Activated naive CD4-positive, alpha-beta T cell treated with anti-CD3 and anti-CD28 coated beads, Interleukin-2, amount 50 U/mL, for 24 hours (primary cell): Measurements from ENCODE around the gene MYO3B.

Experiments
- H3K27ac Mint-ChIP-seq: one replicate; pipeline ENCODE4 v1.8.0; 2021; ENCODE audit warnings: mild to moderate bottlenecking, mixed read lengths
- H3K27me3 Mint-ChIP-seq: one replicate; pipeline ENCODE4 v1.8.0; 2021; ENCODE audit warnings: mixed read lengths
- H3K36me3 Mint-ChIP-seq: one replicate; pipeline ENCODE4 v1.8.0; 2021; ENCODE audit warnings: mixed read lengths
- H3K4me1 Mint-ChIP-seq: one replicate; pipeline ENCODE4 v1.8.0; 2021; ENCODE audit warnings: mixed read lengths
- H3K4me3 Mint-ChIP-seq: one replicate; pipeline ENCODE4 v1.8.0; 2021; ENCODE audit warnings: mild to moderate bottlenecking, mixed read lengths
- H3K9me3 Mint-ChIP-seq: one replicate; pipeline ENCODE4 v1.8.0; 2021; ENCODE audit warnings: mixed read lengths

MYO3B gene

DNA sequence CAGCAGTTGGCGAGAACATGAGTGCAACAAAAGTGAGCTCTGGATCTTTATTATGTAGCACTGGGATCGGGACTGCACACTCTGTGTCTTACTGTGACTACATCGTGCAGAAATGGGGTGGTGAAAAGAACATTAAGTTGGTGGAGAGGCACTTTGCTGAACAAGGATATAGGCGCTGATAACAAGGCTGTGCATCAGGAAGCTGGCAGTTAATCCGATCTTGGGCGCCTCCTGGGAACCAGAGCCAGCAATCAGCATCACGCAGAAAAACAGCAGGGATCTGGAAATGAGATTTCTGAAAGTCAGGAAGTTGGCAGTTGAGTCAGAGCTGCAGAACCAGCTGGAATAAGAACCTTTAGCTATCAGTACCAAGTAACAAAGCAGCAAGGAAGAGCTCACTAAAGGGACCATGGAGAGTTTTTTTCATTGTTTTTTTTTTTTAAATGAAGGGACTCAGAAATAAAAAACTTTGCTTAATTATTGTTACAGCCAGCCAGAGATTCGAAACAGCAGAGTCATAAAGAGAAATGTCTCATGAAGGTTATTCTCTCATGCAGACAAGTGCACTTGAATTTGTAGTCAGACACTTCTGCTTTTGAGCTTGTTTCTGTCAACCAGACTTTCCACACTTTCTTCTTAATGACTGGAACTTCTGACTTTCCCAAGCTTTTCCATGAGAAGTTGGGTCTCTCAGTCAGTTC, 22.8 kb upstream of the MYO3B start:
- no peaks in the 10 kb centered on the region for H3K9me3 Mint-ChIP-seq
- no peaks in the 10 kb centered on the region for H3K36me3 Mint-ChIP-seq
- no peaks in the 10 kb centered on the region for H3K27me3 Mint-ChIP-seq
- H3K4me1 Mint-ChIP-seq = no peaks in the 10 kb centered on the region
- no peak overlapping the region for H3K27ac Mint-ChIP-seq
- H3K4me3 Mint-ChIP-seq = no peak overlapping the region

DNA sequence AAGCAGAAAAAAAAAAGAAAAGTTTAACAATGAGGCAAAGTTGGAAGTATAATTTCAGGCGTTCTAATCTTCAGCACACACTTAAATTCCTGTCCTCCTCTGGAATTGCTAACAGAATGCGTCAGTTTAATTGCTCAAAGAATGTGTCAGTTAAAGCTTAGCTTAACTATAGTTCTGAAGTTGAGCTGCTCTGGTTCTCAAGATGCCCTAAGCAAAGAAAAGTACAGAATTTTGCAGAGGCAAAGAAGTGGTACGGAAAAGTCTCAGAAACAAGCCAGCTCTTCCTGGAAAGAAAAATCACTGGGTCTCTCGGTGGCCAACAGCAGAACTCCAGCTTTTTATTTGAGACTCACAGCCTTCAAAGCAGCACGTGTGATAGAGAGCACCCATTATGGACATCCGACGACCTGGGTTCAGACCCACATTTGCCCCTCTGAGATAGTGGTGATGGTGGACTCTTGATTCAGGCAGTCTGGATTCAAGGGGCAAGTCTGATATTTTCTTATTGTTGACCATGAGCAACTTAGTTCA, 22.2 kb upstream of the MYO3B start:
- Mint-ChIP-seq H3K27ac (no peak overlapping the region), H3K4me1 (no peaks in the 10 kb centered on the region), H3K36me3 (no peaks in the 10 kb centered on the region), H3K4me3 (no peak overlapping the region), H3K9me3 (no peaks in the 10 kb centered on the region), H3K27me3 (no peaks in the 10 kb centered on the region)

DNA sequence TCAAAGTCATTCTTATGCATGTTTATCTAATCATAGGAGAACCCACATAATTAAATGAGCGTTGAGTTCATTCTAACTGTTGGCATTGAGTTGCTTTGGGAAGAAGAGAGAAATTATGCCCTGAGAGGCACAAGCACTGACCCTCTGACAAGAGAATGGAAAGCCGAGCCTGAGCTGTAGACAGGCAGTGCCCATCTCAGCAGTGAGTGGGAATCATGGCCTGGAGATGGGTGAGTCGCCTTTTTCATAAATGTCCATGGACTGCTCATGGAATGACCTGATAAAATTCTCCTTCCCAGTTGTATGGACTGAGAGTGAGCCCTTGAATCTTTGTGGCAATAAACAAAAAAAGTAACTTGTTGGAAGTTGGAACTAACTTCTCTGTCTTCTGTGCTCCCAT, 21.4 kb upstream of the MYO3B start:
- H3K4me3 Mint-ChIP-seq = no peak overlapping the region
- H3K27ac Mint-ChIP-seq = no peak overlapping the region
- no peaks in the 10 kb centered on the region for H3K9me3 Mint-ChIP-seq
- peaks cover 1% of the 10 kb centered on the region for H3K27me3 Mint-ChIP-seq
- H3K4me1 Mint-ChIP-seq = no peaks in the 10 kb centered on the region
- H3K36me3 Mint-ChIP-seq = no peaks in the 10 kb centered on the region

DNA sequence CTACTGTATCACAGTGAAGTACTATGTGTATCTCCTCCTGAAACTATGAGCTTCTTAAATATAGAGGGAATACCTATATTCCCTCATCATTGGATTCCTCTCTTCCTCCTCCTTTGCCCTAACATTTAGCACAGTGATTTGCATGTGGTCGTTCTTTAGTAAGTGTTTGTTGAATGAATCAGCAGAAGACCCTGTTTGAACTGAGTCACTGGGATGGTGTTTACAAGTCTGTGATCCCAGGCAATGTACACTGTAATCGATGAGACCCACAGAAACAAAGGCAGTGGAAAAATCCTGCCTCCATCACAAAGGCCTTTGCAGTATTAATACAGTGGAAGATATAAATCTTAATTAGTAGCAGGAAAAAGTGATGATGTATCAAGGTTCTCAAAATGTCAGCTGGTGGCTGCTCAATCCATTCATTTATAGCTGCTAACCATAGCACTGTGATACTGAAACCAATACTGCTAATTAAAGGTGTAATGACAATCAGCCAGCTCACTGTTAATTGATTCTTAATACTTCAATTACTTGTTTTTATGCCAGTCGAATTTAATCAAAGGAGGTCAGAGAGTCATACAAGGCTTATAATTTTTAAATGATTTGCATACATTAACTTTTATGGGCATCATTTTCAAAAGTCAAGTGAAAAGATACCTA, 20.8 kb upstream of the MYO3B start:
- Mint-ChIP-seq H3K9me3 (no peaks in the 10 kb centered on the region), H3K4me3 (no peak overlapping the region), H3K36me3 (no peaks in the 10 kb centered on the region), H3K4me1 (no peaks in the 10 kb centered on the region), H3K27me3 (peaks cover 1% of the 10 kb centered on the region), H3K27ac (no peak overlapping the region)

DNA sequence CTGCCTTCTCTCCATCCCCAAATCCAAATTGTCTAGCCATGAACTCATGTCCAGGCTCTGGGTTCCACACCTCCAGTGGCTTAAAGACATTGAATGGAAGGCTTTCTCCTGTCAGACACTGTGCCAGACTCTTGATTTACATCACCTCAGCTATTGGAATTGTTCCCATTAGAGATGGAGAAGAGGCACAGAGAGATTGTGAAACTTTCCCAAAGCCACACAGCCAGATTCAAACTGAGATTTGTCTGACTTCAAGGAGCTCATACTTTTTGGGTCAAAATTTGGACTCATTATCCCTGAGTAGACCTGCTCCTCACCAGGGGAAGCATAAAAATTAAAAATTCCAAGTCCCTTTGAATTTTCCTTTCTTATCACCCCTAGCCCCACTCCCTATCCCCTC, 18.9 kb upstream of the MYO3B start:
- no peak overlapping the region for H3K27ac Mint-ChIP-seq
- peaks cover 4% of the 10 kb centered on the region for H3K27me3 Mint-ChIP-seq

DNA sequence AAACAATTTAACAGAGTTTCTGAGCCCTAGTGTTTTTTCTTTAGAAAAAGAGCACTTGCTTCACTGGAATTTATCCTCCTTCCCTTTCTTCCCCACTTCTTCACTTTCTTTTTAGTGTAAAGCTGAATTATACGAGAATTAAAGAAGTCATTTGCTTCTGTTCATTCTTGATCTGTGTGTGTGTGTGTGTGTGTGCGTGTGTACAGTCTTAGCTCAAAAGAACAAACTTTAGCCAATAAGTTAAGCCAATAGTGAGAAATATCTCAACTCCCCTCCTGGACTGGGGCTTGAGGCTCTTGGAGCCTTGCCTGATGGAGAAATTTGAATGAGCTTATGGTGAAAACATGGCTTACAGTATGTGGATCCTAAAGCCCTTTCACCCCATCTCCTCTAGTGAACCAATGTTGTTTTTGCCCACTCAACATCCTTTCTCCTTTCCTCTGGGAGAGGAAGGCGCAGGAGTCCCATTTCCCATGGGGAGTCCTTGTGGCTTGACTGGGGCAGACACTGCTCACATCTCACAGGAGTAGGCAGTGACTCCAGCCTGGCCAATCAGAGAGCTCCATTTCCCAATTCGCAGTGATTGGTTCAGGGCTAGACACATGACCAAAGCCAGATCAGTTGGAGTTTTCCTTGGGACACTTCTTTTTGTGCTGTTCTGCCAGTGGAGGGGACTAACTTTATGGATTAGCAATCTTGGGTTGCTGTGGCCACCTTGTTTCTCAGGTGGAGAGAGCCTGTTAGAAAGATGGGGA, 16.3 kb upstream of the MYO3B start:
- H3K27ac Mint-ChIP-seq = no peak overlapping the region
- no peaks in the 10 kb centered on the region for H3K36me3 Mint-ChIP-seq
- H3K4me3 Mint-ChIP-seq = no peak overlapping the region
- peaks cover 6% of the 10 kb centered on the region for H3K27me3 Mint-ChIP-seq
- no peaks in the 10 kb centered on the region for H3K4me1 Mint-ChIP-seq
- no peaks in the 10 kb centered on the region for H3K9me3 Mint-ChIP-seq

More for the DNA sequence above, 18.9 kb upstream of the MYO3B start:
- Mint-ChIP-seq H3K36me3 (no peaks in the 10 kb centered on the region), H3K9me3 (no peaks in the 10 kb centered on the region), H3K4me3 (no peak overlapping the region), H3K4me1 (no peaks in the 10 kb centered on the region)

DNA sequence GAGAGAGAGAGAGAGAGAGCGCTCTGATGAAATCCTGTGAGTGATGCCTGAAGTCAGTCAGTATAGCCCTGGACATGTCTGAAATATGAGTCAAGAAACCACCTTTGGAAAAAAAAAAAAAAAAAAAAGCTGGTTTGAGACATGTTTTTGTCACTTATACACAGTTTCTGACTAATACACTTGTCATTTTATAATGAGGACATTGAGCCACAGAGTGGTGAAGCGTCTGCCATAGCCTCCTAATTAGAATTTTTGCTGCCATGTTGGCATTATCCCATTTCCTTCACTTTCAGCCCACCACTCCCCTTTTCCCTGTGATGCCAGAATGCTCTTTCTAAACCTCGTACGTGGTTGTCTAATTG, 15.7 kb upstream of the MYO3B start:
- H3K27ac Mint-ChIP-seq = no peak overlapping the region
- H3K36me3 Mint-ChIP-seq = no peaks in the 10 kb centered on the region
- H3K4me3 Mint-ChIP-seq = no peak overlapping the region
- H3K9me3 Mint-ChIP-seq = no peaks in the 10 kb centered on the region
- no peaks in the 10 kb centered on the region for H3K4me1 Mint-ChIP-seq
- peaks cover 6% of the 10 kb centered on the region for H3K27me3 Mint-ChIP-seq

DNA sequence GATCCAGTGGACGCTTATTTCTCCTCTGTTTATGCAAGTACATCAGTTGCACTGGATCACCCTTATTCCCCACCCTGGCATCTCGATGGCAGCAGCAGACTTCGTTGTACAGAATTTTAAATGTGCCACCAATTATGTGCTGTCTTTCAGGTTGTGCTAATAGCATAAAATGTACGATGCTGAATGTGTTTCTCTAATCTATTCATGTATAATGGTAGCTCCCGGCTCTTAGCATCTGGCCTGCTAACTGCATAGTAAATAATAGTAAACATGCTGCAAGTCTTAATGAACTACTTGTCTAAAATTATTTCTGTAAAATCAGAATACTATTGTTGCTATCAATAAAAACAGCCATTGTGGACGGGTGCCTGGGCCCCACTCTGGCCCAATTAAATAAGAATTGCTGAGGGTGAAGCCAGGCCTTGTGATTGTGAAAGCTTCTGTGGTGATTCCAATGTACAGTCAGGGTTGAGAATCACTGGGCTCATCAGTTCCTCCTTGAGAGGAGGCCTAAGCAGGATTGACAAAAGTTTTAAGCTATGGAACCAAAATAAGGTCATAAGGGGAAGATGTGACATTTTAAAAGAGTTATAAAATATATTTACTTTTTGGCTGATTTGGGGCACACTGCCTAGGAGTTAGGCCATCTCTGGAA, 14.4 kb upstream of the MYO3B start:
- Mint-ChIP-seq H3K36me3 (no peaks in the 10 kb centered on the region), H3K4me3 (no peak overlapping the region), H3K9me3 (no peaks in the 10 kb centered on the region), H3K27ac (no peak overlapping the region), H3K27me3 (peaks cover 8% of the 10 kb centered on the region), H3K4me1 (no peaks in the 10 kb centered on the region)

DNA sequence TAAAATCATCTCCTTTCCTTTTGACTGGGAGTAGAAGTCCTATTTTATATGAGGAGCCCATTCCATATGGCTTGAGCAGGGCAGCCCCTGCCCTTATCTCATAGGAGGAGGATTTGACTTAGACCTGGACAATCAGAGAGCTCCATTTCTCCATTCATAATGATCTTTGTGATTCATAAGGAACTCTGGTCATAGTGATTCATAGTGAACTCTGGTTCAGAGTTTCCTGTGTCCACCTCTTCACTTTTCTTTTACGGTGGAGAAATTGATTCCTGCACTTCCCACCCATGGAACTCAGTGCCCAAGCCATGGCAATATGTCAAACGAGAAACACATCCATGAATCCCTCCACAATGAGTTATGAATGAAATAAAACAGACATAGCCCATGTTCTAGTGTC, 12.8 kb upstream of the MYO3B start:
- Mint-ChIP-seq H3K27ac (no peak overlapping the region), H3K4me1 (no peaks in the 10 kb centered on the region), H3K4me3 (no peak overlapping the region), H3K9me3 (no peaks in the 10 kb centered on the region), H3K36me3 (no peaks in the 10 kb centered on the region), H3K27me3 (peaks cover 8% of the 10 kb centered on the region)

DNA sequence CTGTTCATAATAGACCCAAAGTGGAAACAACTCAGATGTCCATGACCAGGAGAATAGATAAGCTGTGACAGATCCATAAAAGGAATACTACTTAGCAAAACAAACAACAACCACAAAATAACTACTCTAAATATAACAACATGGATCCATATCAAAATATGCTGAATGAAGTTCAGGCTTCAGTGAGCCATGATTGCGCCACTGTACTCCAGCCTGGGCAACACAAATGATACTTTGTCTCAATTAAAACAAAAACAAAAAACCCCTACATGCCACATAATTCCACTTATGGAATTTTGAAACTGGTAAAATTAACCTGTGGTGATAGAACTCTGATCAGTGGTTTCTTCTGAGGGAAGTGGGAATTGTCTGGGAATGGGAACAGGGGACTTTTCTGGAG, 11.2 kb upstream of the MYO3B start:
- Mint-ChIP-seq H3K27me3 (peaks cover 6% of the 10 kb centered on the region), H3K27ac (no peak overlapping the region), H3K4me1 (no peaks in the 10 kb centered on the region), H3K9me3 (no peaks in the 10 kb centered on the region), H3K36me3 (no peaks in the 10 kb centered on the region), H3K4me3 (no peak overlapping the region)

DNA sequence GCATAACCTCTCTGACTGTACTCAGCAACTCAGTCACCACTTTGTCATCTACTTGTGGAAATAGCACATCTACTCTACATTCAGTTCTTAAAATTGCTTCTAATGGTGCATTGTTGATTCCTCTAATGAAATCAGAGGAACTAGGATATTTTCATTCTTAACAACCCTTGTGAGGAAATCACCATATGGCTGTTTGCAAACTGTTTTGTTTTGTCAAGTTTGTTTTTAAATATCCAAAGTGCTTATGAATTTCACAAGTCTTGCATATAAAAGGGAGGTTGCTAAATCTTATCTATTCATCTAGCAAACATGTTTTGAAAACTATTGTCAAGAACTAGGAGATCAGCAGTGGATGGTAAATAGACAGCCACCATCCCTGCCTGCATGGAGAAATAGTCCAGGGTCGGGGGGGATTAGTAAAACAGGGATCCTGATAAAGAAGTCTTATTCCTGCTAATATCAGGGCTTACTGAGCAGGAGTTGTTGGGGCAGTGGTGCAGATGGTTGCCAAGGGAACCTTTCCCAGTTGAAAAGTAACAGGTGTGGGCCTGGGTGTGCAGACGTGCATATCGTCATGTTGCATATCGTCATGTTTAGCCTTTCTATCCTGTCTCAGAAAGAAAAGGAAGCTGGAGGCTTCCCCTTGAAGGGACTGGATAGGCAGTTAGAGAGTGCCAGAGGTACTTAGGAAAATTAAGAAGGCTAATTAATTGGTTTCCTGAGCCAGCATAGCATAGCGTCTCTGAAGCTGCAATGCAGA, 7.5 kb upstream of the MYO3B start:
- Mint-ChIP-seq H3K4me1 (no peaks in the 10 kb centered on the region), H3K27ac (no peak overlapping the region), H3K27me3 (peaks cover 4% of the 10 kb centered on the region), H3K9me3 (no peaks in the 10 kb centered on the region), H3K36me3 (no peaks in the 10 kb centered on the region), H3K4me3 (no peak overlapping the region)

DNA sequence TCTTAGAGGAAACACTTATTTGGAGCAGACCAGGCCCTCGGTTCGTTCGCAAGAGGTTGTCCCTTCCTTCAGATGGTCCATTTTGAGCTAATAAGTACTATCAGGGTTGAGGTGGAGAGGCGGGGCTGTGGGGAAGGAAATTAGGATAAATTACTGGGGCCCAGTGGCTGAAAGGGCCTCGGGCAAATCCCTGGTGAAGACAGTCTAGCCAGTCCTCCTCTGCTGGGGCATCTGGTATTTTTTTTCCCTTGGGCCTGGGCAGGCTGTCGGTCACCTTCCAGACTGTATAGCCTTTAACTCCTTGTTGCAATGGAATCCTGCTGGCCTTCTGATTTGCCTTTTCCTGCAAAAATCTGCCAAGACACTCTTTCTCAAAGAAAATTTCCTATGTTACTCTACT, 1.7 kb upstream of the MYO3B start:
- H3K4me1 Mint-ChIP-seq = no peaks in the 10 kb centered on the region
- H3K27me3 Mint-ChIP-seq = no peaks in the 10 kb centered on the region
- H3K4me3 Mint-ChIP-seq = no peak overlapping the region
- no peaks in the 10 kb centered on the region for H3K9me3 Mint-ChIP-seq
- no peaks in the 10 kb centered on the region for H3K36me3 Mint-ChIP-seq
- H3K27ac Mint-ChIP-seq = no peak overlapping the region

DNA sequence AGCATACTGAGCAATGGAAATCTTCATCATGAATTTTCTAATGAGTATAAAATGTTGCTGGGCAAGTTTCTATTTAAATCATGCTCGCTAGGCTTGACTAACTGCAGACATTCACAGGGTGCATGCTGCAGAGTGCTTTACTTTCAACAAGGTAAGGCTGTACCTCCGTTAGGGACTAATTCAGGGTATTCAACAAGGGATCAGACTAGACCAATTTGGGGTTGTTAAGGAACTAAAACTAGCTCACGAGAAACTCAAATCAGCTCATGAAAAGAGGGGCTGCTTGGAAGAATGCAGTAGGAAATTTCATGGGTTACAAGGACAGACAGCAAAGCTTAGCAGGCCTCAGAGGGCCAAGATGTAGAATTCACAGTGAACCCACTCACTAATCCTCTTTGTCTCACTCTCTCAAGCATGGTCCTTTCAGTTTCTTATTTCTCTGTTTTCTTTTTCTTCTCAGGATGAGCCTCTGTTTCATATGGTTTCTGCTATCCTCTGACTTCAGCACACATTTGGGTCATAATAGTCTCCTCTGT, 2.2 kb downstream of the MYO3B start:
- no peaks in the 10 kb centered on the region for H3K27me3 Mint-ChIP-seq
- no peaks in the 10 kb centered on the region for H3K36me3 Mint-ChIP-seq
- no peaks in the 10 kb centered on the region for H3K4me1 Mint-ChIP-seq
- no peak overlapping the region for H3K4me3 Mint-ChIP-seq
- H3K27ac Mint-ChIP-seq = no peak overlapping the region
- no peaks in the 10 kb centered on the region for H3K9me3 Mint-ChIP-seq

DNA sequence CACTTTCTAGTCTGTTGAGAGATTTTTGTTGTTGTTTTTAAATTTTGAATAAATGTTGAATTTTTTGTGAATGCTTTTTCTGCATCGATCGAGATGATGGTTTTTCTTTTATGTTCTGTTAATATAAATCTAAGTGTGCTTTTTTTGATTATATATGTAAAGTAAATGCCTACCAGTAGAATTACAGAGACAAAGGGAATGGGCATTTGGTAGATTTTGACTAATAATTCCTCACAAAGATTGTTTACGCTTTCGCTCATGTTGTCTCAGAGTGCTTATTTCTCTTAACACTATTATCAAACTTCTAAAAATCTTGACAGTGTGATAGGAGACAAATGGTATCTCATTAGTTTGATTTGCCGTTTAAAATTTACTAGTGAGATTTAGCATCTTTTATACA, 3.7 kb downstream of the MYO3B start:
- Mint-ChIP-seq H3K27me3 (peaks cover 3% of the 10 kb centered on the region), H3K36me3 (no peaks in the 10 kb centered on the region), H3K4me3 (no peak overlapping the region), H3K9me3 (peaks cover 8% of the 10 kb centered on the region), H3K27ac (no peak overlapping the region), H3K4me1 (no peaks in the 10 kb centered on the region)

DNA sequence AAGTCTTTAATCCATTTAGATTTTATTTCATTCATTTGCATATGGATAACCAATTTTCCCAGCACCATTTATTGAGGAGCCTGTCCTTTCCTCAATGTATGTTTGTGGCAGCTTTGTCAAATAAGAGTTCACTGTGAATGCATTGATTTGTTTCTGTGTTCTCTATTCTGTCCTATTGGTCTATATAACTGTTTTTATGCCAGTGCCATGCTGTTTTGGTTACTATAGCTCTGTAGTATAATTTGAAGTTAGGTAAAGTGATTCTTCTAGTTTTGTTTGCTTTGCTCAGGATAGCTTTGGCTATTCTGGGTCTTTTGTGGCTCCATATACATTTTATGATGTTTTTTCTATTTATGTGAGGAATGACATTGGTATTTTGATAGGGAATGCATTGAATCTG, 7.4 kb downstream of the MYO3B start:
- Mint-ChIP-seq H3K4me1 (no peaks in the 10 kb centered on the region), H3K36me3 (peaks cover 2% of the 10 kb centered on the region), H3K9me3 (peaks cover 40% of the 10 kb centered on the region), H3K4me3 (no peak overlapping the region), H3K27me3 (peaks cover 12% of the 10 kb centered on the region), H3K27ac (no peak overlapping the region)
